HEK293T (cell line): Measurements from ENCODE around the gene TWF2.

Experiments
- NFRKB ChIP-seq: fragments of 450-650 bp; IDR thresholded peaks from 2 replicates; pipeline ENCODE4 v1.6.1; 2016; ENCODE audit warnings: mild to moderate bottlenecking, moderate library complexity
- SUZ12 ChIP-seq: fragments of 450-650 bp; IDR thresholded peaks from 2 replicates; pipeline ENCODE4 v1.6.1; 2016; ENCODE audit warnings: mild to moderate bottlenecking
- TARDBP ChIP-seq: fragments of 450-650 bp; IDR thresholded peaks from 2 replicates; pipeline ENCODE4 v1.6.1; 2016

- TF ChIP-seq NFRKB (no peak), TARDBP (no peak), SUZ12 (no peak)
Observed at GRCh38 chr3:52259448-52259847, 20.5 kb upstream of the TWF2 start.
